Measurements from ENCODE around the gene CENPA. TPM values are rescaled to one million over a fixed set of nuclear protein-coding genes. Genes with fewer than 3 reads are reported as not detected.
A peak's percentile ranks its signal among the peaks of the same experiment; 100 is the strongest.

CENPA gene
- total and polyA plus RNA-seq, 2 of the 13 experiments (the other 11 are each of a cell fraction or from before 2014, with no cell fraction given) = 28.5 to 38.5 TPM

DNA sequence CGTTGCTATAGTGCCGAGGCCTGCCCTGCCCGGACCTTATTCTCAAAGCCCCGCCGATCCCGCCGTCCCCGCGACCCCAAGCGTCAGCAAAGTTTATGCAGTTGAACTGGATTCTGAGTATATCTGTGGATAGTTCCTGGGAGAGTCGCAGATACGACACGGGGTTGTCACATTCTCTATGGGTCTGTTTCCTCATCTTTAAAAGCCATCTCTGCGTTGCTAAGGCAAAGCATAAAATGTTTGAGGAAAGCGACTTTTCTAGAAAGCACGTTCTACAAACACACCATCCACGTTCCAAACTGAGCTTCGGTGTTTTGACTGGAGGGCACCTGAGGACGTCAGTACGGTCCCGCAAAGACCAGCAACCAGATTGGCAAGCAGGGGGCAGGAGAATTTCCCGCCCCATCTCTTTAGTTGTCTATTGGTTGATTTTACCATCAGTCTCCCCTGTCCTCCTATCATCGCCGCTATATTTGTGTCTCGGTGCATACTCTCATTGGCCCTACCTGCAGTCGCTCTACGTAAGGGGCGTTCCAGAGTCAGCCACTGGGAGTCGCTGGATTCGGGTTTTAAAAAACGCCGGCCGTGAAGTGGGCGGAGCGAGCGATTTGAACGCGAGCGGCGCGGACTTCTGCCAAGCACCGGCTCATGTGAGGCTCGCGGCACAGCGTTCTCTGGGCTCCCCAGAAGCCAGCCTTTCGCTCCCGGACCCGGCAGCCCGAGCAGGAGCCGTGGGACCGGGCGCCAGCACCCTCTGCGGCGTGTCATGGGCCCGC is at the start of gene CENPA (continued):
- TF ChIP-seq, protein P1, sequence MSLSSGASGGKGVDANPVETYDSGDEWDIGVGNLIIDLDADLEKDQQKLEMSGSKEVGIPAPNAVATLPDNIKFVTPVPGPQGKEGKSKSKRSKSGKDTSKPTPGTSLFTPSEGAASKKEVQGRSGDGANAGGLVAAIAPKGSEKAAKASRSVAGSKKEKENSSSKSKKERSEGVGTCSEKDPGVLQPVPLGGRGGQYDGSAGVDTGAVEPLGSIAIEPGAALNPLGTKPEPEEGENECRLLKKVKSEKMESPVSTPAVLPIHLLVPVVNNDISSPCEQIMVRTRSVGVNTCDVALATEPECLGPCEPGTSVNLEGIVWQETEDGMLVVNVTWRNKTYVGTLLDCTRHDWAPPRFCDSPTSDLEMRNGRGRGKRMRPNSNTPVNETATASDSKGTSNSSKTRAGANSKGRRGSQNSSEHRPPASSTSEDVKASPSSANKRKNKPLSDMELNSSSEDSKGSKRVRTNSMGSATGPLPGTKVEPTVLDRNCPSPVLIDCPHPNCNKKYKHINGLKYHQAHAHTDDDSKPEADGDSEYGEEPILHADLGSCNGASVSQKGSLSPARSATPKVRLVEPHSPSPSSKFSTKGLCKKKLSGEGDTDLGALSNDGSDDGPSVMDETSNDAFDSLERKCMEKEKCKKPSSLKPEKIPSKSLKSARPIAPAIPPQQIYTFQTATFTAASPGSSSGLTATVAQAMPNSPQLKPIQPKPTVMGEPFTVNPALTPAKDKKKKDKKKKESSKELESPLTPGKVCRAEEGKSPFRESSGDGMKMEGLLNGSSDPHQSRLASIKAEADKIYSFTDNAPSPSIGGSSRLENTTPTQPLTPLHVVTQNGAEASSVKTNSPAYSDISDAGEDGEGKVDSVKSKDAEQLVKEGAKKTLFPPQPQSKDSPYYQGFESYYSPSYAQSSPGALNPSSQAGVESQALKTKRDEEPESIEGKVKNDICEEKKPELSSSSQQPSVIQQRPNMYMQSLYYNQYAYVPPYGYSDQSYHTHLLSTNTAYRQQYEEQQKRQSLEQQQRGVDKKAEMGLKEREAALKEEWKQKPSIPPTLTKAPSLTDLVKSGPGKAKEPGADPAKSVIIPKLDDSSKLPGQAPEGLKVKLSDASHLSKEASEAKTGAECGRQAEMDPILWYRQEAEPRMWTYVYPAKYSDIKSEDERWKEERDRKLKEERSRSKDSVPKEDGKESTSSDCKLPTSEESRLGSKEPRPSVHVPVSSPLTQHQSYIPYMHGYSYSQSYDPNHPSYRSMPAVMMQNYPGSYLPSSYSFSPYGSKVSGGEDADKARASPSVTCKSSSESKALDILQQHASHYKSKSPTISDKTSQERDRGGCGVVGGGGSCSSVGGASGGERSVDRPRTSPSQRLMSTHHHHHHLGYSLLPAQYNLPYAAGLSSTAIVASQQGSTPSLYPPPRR (CRISPR knock-in tag; IDR thresholded peaks at IDR 0.05; ENCODE audit: borderline replicate concordance) = peak; percentile 54; the same call in 1 of the 2 replicates
- TF ChIP-seq, protein P2, sequence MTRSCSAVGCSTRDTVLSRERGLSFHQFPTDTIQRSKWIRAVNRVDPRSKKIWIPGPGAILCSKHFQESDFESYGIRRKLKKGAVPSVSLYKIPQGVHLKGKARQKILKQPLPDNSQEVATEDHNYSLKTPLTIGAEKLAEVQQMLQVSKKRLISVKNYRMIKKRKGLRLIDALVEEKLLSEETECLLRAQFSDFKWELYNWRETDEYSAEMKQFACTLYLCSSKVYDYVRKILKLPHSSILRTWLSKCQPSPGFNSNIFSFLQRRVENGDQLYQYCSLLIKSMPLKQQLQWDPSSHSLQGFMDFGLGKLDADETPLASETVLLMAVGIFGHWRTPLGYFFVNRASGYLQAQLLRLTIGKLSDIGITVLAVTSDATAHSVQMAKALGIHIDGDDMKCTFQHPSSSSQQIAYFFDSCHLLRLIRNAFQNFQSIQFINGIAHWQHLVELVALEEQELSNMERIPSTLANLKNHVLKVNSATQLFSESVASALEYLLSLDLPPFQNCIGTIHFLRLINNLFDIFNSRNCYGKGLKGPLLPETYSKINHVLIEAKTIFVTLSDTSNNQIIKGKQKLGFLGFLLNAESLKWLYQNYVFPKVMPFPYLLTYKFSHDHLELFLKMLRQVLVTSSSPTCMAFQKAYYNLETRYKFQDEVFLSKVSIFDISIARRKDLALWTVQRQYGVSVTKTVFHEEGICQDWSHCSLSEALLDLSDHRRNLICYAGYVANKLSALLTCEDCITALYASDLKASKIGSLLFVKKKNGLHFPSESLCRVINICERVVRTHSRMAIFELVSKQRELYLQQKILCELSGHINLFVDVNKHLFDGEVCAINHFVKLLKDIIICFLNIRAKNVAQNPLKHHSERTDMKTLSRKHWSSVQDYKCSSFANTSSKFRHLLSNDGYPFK (CRISPR knock-in tag; IDR thresholded peaks at IDR 0.05; ENCODE audit: borderline replicate concordance) = peak; percentile 81; the same call in 1 of the 2 replicates
- TF ChIP-seq ZNF776 (CRISPR knock-in tag; IDR thresholded peaks at IDR 0.05) = peak; percentile 92; the same call in 1 of the 2 replicates
- TF ChIP-seq ZNF264 (CRISPR knock-in tag; IDR thresholded peaks at IDR 0.05) = peak; percentile 97
- TF ChIP-seq ZFP90 (CRISPR knock-in tag; IDR thresholded peaks at IDR 0.05; ENCODE audit: borderline replicate concordance) = peak; percentile 98
- TF ChIP-seq ZNF460 (CRISPR knock-in tag; IDR thresholded peaks at IDR 0.05; ENCODE audit: borderline replicate concordance) = no peak
- 0 out of 2 replicates have a peak, but pooled peaks have one; percentile 62 for TF ChIP-seq RARG (CRISPR knock-in tag; IDR thresholded peaks at IDR 0.05; ENCODE audit: low read depth)

Data from HepG2 (cell line).